ENCODE measurements around the gene ABCA13. TPM values are rescaled to one million over a fixed set of nuclear protein-coding genes. Genes with fewer than 3 reads are reported as not detected.

Gene ABCA13
- total and polyA plus RNA-seq, 2 of the 4 experiments (the other 2 are of a cell fraction): under 0.01 to 0.07 TPM

DNA sequence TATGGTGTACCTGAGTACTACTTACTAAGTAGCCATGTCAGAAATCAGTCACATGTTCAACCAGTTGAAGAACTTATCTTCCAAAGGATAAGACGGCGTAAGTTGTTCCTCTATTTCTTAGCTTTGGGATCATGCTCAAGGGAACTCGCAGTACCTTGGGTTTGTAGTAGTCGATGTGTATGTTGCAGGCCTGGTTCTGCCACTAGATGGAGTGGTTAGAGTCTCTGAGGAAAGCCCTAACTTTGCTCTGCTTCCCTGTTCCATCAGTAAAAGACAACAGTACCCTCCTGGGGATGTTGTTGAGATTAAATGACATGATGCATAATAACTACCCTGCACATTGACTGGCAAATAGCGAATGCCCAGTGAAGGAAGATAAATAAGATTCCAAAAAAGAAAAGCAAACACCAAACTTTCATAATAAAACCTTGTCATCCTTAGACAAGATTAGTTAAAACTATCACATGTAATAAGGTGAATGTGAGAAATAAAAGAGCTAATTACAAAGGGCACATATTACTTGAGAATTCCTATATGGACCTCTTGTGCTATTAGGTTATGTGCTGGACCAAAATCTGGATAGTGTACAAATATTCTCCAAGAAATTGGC lies 165.9 kb downstream of the ABCA13 start:
- TF ChIP-seq, protein P1, sequence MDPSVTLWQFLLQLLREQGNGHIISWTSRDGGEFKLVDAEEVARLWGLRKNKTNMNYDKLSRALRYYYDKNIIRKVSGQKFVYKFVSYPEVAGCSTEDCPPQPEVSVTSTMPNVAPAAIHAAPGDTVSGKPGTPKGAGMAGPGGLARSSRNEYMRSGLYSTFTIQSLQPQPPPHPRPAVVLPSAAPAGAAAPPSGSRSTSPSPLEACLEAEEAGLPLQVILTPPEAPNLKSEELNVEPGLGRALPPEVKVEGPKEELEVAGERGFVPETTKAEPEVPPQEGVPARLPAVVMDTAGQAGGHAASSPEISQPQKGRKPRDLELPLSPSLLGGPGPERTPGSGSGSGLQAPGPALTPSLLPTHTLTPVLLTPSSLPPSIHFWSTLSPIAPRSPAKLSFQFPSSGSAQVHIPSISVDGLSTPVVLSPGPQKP (IDR thresholded peaks at IDR 0.05; ENCODE audit: borderline replicate concordance, low read depth, low read length): no peak
- TF ChIP-seq, protein P2, sequence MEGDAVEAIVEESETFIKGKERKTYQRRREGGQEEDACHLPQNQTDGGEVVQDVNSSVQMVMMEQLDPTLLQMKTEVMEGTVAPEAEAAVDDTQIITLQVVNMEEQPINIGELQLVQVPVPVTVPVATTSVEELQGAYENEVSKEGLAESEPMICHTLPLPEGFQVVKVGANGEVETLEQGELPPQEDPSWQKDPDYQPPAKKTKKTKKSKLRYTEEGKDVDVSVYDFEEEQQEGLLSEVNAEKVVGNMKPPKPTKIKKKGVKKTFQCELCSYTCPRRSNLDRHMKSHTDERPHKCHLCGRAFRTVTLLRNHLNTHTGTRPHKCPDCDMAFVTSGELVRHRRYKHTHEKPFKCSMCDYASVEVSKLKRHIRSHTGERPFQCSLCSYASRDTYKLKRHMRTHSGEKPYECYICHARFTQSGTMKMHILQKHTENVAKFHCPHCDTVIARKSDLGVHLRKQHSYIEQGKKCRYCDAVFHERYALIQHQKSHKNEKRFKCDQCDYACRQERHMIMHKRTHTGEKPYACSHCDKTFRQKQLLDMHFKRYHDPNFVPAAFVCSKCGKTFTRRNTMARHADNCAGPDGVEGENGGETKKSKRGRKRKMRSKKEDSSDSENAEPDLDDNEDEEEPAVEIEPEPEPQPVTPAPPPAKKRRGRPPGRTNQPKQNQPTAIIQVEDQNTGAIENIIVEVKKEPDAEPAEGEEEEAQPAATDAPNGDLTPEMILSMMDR (conservative IDR thresholded peaks at IDR 0.05; ENCODE audit: low read depth, low read length): peak; percentile 38
- TF ChIP-seq RCOR1 (IDR thresholded peaks at IDR 0.05; ENCODE audit: insufficient replicate concordance, low read length) (no peak), BHLHE40 (IDR thresholded peaks at IDR 0.05; ENCODE audit: low read depth, low read length) (no peak), SMC3 (IDR thresholded peaks at IDR 0.05; ENCODE audit: low read depth, low read length) (peak; percentile 33; the same call in 1 of the 2 replicates), RAD21 (IDR thresholded peaks at IDR 0.05; ENCODE audit: low read length) (peak; percentile 32; the same call in 1 of the 2 replicates), NFE2L2 (IDR thresholded peaks at IDR 0.05; ENCODE audit: low read depth, low read length) (no peak), CEBPB (IDR thresholded peaks at IDR 0.05; ENCODE audit: low read depth, low read length) (no peak), FOS (IDR thresholded peaks at IDR 0.05; ENCODE audit: low read depth, low read length) (no peak), MXI1 (IDR thresholded peaks at IDR 0.05; ENCODE audit: borderline replicate concordance, low read depth, low read length) (no peak), POLR2A (IDR thresholded peaks at IDR 0.05; ENCODE audit: low read depth, low read length) (no peak)
- no peaks in the 10 kb centered on the region for H3K9me3 ChIP-seq (ENCODE audit: control insufficient read depth, insufficient read depth, low read length)
- no peak overlapping the region for H4K8ac ChIP-seq (ENCODE audit: low read depth in 2 of 2, low read length in 2 of 2)
- no peak overlapping the region for H3K9ac ChIP-seq (ENCODE audit: low read depth, low read length)
- no peak overlapping the region for H3K4me2 ChIP-seq (ENCODE audit: low read depth, low read length)
- no TSS peak for BruUV-seq (replicated peaks)
- no peak overlapping the region for H3K23ac ChIP-seq (ENCODE audit: low read depth, low read length)
- in situ Hi-C loops (cut with MboI; ENCODE audit: low sequenced_read_pairs) (no loop called here), intact Hi-C loops (cut with micrococcal nuclease) (no loop called here), dilution Hi-C loops (cut with HindIII; ENCODE audit: low sequenced_read_pairs, unreplicated experiment) (no loop called here)
- H3K4me1 ChIP-seq (ENCODE audit: control insufficient read depth, insufficient read depth, low read length): no peaks in the 10 kb centered on the region
- H3K56ac ChIP-seq (ENCODE audit: extremely low read depth, insufficient read depth, low read length): no peak overlapping the region
- H4K5ac ChIP-seq (ENCODE audit: low read depth, low read length): no peak overlapping the region
- H2BK5ac ChIP-seq (ENCODE audit: low read depth, low read length, poor library complexity, severe bottlenecking): no peak overlapping the region
- H2AK5ac ChIP-seq (ENCODE audit: low read depth, low read length): no peak overlapping the region
- H2AFZ ChIP-seq (replicated peaks; ENCODE audit: low read length, poor library complexity): no peak overlapping the region
- no peaks in the 10 kb centered on the region for H4K20me1 ChIP-seq (ENCODE audit: insufficient read depth, low read length)
- H2BK15ac ChIP-seq (ENCODE audit: low read depth, low read length): no peak overlapping the region
- no peak overlapping the region for H3K4me3 ChIP-seq (ENCODE audit: insufficient read depth, low read depth, low read length)
- H2BK120ac ChIP-seq (ENCODE audit: low read depth, low read length): no peak overlapping the region
- H3K27ac ChIP-seq (ENCODE audit: insufficient read depth, low read length): no peak overlapping the region
- H3K36me3 ChIP-seq (ENCODE audit: control insufficient read depth, insufficient read depth, low read length): no peaks in the 10 kb centered on the region
- H3K4ac ChIP-seq (ENCODE audit: low read depth, low read length): no peak overlapping the region
- no peak overlapping the region for H2AK9ac ChIP-seq (replicated peaks; ENCODE audit: low read depth, low read length, poor library complexity)
- ChIA-PET CTCF (interaction anchor here (0.6 to 0.9 kb wide), 3 partner anchors 9 to 214 kb away, joined by 3 to 4 read pairs (median 4); no protein-coding TSS in a partner anchor), POLR2A (ENCODE audit: unreplicated experiment) (no interaction called here)
- peak; percentile 8 for DNase-seq
- no peak overlapping the region for H3K18ac ChIP-seq (ENCODE audit: low read depth, low read length)
- no peaks in the 10 kb centered on the region for H3K9me1 ChIP-seq (ENCODE audit: insufficient read depth, low read length)
- no peak overlapping the region for H3K14ac ChIP-seq (replicated peaks; ENCODE audit: low read depth, low read length)
- H4K91ac ChIP-seq (ENCODE audit: insufficient read depth, low read depth, low read length): no peak overlapping the region
- H3K79me1 ChIP-seq (ENCODE audit: low read depth in 1 of 2, low read length in 2 of 2): no peaks in the 10 kb centered on the region
- H2BK20ac ChIP-seq (ENCODE audit: low read depth, low read length): no peak overlapping the region
- H3K27me3 ChIP-seq (ENCODE audit: control insufficient read depth, insufficient read depth, low read length): no peaks in the 10 kb centered on the region
- peak; percentile 37; the same call in 1 of the 2 replicates for ATAC-seq (ENCODE audit: low read depth)
- 60% methylated on average over 1 of the region's 5 CpGs; no CpG with 5 or more reads in 1 of the 2 experiments for WGBS, 2 experiments (ENCODE audit: extremely low coverage in 2 of 2, insufficient read length in 1 of 2)
